Astrocyte of the cerebellum (primary cell): Measurements from ENCODE around the gene BCL11A.

Experiments
- DNase-seq: peaks from one replicate; pipeline ENCODE4 v3.0.0-alpha.2; 2011; ENCODE audit warnings: low read depth
- H3K4me3 ChIP-seq: 2 replicates; pipeline ENCODE4 v1.5.1; 2011; ENCODE audit warnings: mild to moderate bottlenecking, low read depth, low read length, moderate library complexity
- in situ Hi-C: cut with HindIII; loops from 2 replicates; pipeline ENCODE4 v1.10.0; 2017; ENCODE audit warnings: low sequenced_read_pairs
- TF ChIP-seq, protein P1 (sequence below): IDR thresholded peaks from 2 replicates; pipeline ENCODE4 v1.5.1; 2012; ENCODE audit warnings: low read length, low read depth, moderate library complexity, mild to moderate bottlenecking; ENCODE audit errors: missing control alignments

The BCL11A gene

GRCh38 chr2:60548845-60549237 is 4.6 kb downstream of the BCL11A start:
- DNase-seq, result no peak
- TF ChIP-seq, protein P1, sequence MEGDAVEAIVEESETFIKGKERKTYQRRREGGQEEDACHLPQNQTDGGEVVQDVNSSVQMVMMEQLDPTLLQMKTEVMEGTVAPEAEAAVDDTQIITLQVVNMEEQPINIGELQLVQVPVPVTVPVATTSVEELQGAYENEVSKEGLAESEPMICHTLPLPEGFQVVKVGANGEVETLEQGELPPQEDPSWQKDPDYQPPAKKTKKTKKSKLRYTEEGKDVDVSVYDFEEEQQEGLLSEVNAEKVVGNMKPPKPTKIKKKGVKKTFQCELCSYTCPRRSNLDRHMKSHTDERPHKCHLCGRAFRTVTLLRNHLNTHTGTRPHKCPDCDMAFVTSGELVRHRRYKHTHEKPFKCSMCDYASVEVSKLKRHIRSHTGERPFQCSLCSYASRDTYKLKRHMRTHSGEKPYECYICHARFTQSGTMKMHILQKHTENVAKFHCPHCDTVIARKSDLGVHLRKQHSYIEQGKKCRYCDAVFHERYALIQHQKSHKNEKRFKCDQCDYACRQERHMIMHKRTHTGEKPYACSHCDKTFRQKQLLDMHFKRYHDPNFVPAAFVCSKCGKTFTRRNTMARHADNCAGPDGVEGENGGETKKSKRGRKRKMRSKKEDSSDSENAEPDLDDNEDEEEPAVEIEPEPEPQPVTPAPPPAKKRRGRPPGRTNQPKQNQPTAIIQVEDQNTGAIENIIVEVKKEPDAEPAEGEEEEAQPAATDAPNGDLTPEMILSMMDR, result no peak
- in situ Hi-C loops, result no loop called here
- H3K4me3 ChIP-seq, result peak overlapping the region; percentile 84

DNA sequence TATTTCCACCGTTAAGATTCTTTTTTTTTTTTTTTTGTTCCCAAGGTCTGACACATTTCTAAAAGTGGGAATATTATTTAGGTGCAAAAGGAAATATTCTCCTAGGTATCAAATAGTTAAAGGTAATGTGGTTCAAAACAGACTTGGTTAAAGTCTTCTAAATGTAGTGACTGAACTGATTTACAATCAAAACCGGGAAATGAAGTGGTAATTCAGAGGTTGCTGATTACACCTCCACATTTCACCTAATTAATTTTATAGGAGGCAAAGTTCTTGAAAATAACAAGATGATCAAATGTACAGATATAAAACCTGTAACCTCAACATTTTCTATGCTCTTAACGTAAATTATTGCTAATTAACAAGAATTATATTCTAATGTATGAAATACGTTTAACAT is 5.1 kb downstream of the BCL11A start:
- TF ChIP-seq, protein P1, result no peak
- DNase-seq, result no peak
- H3K4me3 ChIP-seq, result no peak overlapping the region
- in situ Hi-C loops, result no loop called here

DNA sequence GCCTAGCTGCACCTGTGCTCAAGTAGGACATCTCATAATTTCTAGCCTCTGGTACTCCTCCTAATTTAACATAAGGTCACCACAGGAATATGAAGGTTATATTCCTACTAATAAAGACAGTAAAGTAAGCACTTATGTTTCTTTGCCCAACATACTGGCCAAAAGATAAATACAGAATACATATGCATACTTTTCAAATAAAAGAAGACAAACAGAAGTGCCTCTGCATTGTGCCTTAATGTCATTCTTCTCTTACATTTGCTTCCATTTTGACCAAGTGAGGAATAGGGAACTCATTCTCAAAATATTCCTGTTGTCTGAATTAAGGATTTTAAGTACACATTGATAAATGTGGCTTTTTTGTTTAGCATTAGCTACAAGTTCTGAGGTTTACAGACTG is 5.6 kb downstream of the BCL11A start:
- in situ Hi-C loops, result no loop called here
- no peak overlapping the region for H3K4me3 ChIP-seq
- DNase-seq, result no peak
- TF ChIP-seq, protein P1, result no peak

- in situ Hi-C loops, result no loop called here
- TF ChIP-seq, protein P1, result no peak
- DNase-seq, result no peak
- no peak overlapping the region for H3K4me3 ChIP-seq
Observed at GRCh38 chr2:60546756-60547420, 6.6 kb downstream of the BCL11A start.

- no peak for DNase-seq
- H3K4me3 ChIP-seq, result no peak overlapping the region
- TF ChIP-seq, protein P1, result no peak
- in situ Hi-C loops, result no loop called here
Observed at GRCh38 chr2:60544954-60545560, 8.4 kb downstream of the BCL11A start.

- in situ Hi-C loops, result no loop called here
- TF ChIP-seq, protein P1, result no peak
- no peak for DNase-seq
- no peak overlapping the region for H3K4me3 ChIP-seq
Observed at GRCh38 chr2:60544062-60544461, 9.4 kb downstream of the BCL11A start.
